SH-SY5Y (cell line): ENCODE results near the gene HTT.

Experiments used
- GATA2 ChIP-seq: IDR thresholded peaks from 2 replicates; pipeline ENCODE4 v1.6.1; 2011; ENCODE audit warnings: mild to moderate bottlenecking, low read depth, low read length
- GATA3 ChIP-seq: IDR thresholded peaks from 2 replicates; pipeline ENCODE4 v1.6.1; 2011; ENCODE audit warnings: low read depth, mild to moderate bottlenecking, low read length, moderate library complexity

- TF ChIP-seq GATA3 = no peak
- TF ChIP-seq GATA2 = no peak
These were observed 31.0 kb upstream of the HTT start for GRCh38 chr4:3043282-3044020.
